Esophagus squamous epithelium (tissue), 4 donors: ENCODE results near the gene CADM4.

ENCODE experiments used
- POLR2A ChIP-seq, 4 donors: fragments of 450-650 bp; IDR thresholded peaks; one replicate each; pipeline ENCODE4 v1.6.1; 2017; ENCODE audit warnings: antibody characterized with exemption in 4 of 4, mild to moderate bottlenecking in 4 of 4, moderate library complexity in 3 of 4
- TF ChIP-seq, protein P1 (sequence below), 6 experiments: fragments of 450-650 bp in 4 of 6; fragments of 200-600 bp in 2 of 6; sonication (generic) in 2 of 6; IDR thresholded peaks; one replicate each; pipeline ENCODE4 v1.5.1; 2016 to 2019; ENCODE audit warnings: antibody characterized with exemption in 6 of 6, mild to moderate bottlenecking in 4 of 6, moderate library complexity in 4 of 6

DNA sequence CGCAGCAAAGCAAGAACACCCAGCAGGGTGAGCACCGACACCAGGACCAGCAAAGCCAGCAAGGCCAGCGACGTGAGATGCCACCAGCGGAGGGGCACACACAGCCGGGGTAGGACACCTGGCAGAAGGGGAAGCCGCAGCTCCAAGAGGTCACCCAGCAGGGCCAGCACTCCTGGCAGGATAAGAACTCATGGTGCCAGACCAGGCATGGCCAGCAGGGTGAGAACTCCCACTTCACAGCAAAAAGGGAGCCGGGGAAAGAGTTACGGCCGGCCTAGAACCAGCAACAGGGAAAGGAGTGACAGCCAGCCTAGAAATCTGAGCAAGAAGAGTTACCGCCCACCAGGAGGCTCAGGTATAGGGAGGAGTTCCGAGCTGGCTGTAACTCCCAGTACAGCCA, 27.3 kb downstream of the CADM4 start:
- TF ChIP-seq, protein P1, sequence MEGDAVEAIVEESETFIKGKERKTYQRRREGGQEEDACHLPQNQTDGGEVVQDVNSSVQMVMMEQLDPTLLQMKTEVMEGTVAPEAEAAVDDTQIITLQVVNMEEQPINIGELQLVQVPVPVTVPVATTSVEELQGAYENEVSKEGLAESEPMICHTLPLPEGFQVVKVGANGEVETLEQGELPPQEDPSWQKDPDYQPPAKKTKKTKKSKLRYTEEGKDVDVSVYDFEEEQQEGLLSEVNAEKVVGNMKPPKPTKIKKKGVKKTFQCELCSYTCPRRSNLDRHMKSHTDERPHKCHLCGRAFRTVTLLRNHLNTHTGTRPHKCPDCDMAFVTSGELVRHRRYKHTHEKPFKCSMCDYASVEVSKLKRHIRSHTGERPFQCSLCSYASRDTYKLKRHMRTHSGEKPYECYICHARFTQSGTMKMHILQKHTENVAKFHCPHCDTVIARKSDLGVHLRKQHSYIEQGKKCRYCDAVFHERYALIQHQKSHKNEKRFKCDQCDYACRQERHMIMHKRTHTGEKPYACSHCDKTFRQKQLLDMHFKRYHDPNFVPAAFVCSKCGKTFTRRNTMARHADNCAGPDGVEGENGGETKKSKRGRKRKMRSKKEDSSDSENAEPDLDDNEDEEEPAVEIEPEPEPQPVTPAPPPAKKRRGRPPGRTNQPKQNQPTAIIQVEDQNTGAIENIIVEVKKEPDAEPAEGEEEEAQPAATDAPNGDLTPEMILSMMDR (IDR thresholded peaks at IDR 0.05), result no peak
- no peak for TF ChIP-seq POLR2A (IDR thresholded peaks at IDR 0.05)
